Measurements from ENCODE around the gene HAND2. TPM values are rescaled to one million over a fixed set of nuclear protein-coding genes. Genes with fewer than 3 reads are reported as not detected.

HAND2 gene
- total RNA-seq (2021; fragmentation: NEBNext Ultra II Directional; extraction: Animal tissue kit (Norgen Biotek cat#: 25700)) = 1 to 10 TPM in 2 of 6 experiments, under 1 TPM in 4; 0.35 to 3.7 (median 0.51) TPM
- long read RNA-seq, partial matches to known transcripts = 0 of 2 reads
- long read RNA-seq, other reads (novel, unspliced or antisense) = 0 of 2 reads

DNA sequence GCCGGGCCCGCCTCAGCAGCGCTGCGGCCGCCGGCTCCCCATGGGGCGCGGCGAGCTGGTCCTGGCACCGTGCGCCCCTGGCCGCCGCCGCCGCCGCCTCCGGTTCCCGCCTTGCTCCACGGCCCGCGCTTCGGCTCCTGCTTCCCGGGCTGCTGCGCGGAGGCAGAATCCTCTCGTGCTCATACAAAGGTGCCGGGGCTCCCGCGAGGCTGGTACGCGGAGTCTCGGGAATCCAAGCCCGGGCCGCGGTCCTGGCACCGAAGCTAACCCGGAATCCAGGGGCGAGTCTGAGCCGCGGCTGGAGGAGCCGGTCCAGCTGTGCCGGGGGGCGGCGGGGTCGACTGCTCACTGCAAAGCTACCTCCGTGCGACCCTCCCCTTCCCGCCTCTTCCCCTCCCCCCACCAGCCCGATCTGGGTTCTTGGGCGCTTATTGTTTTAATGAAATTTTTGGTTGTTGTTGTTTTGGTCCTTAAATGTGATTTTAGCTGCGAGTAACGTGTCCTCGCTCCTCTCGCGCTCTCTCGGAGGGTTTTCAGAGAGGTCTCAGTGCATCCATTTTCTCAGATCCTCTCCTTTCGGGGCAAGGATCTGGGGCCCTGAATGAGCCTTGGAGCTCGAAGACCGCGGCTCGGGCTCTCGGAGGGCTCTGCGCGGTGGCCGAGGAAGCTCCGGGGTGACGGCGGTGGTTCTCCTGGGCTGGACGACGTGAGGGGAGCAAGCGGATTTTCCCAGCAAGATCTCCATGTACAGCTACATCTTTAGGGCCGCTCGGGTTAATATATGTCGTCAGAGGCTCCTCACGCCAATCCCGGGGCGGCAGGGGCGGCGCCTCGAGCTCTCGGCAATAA, at the start of gene HAND2:
HAND2 (minus strand) TSS at position 753 of the 849 bp plus-strand sequence. CDS start 940 bp downstream, outside the sequence.
- peaks cover 9% of the 10 kb centered on the region for H3K4me1 Mint-ChIP-seq (ENCODE audit: low read depth)
- H3K27me3 Mint-ChIP-seq (ENCODE audit: insufficient read depth) = peaks cover 17% of the 10 kb centered on the region
- peaks cover under 1% of the 10 kb centered on the region; the same call in 1 of the 2 replicates for H3K9me3 Mint-ChIP-seq
- peaks cover 12% of the 10 kb centered on the region; the same call in 1 of the 2 replicates for H3K36me3 Mint-ChIP-seq (ENCODE audit: low read depth)
- TF ChIP-seq, protein P1, sequence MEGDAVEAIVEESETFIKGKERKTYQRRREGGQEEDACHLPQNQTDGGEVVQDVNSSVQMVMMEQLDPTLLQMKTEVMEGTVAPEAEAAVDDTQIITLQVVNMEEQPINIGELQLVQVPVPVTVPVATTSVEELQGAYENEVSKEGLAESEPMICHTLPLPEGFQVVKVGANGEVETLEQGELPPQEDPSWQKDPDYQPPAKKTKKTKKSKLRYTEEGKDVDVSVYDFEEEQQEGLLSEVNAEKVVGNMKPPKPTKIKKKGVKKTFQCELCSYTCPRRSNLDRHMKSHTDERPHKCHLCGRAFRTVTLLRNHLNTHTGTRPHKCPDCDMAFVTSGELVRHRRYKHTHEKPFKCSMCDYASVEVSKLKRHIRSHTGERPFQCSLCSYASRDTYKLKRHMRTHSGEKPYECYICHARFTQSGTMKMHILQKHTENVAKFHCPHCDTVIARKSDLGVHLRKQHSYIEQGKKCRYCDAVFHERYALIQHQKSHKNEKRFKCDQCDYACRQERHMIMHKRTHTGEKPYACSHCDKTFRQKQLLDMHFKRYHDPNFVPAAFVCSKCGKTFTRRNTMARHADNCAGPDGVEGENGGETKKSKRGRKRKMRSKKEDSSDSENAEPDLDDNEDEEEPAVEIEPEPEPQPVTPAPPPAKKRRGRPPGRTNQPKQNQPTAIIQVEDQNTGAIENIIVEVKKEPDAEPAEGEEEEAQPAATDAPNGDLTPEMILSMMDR (IDR thresholded peaks at IDR 0.05) = no peak
- peak within 1 kb of the TSS; percentile 93 for H3K4me3 Mint-ChIP-seq
- H3K27ac Mint-ChIP-seq = peak within 1 kb of the TSS; percentile 87; the same call in 1 of the 2 replicates
- DNase-seq = peak; percentile 73

DNA sequence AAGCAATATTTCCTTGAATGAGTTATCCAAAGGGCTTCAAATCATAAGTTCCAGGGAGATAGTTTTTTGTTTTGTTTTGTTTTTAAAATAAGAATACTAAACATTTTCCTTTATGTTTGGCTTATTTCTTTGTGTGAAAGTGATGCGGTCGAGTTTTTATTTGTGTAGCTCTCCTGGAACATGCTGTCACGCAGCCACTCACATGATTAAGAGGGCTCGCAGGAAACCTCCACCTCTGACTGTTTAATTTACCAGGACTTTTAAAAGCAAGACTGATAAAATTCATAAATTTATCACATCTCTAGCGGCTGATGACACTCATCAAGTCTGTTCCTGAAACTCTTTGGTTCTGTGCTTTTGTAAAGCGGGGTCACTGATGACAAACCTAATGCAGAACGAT, 48.9 kb upstream of the HAND2 start:
- no peaks in the 10 kb centered on the region for H3K36me3 Mint-ChIP-seq (ENCODE audit: low read depth)
- no peaks in the 10 kb centered on the region for H3K9me3 Mint-ChIP-seq
- H3K27ac Mint-ChIP-seq = no peak overlapping the region
- H3K4me1 Mint-ChIP-seq (ENCODE audit: low read depth) = no peaks in the 10 kb centered on the region
- H3K27me3 Mint-ChIP-seq (ENCODE audit: insufficient read depth) = no peaks in the 10 kb centered on the region
- TF ChIP-seq, protein P1 (IDR thresholded peaks at IDR 0.05) = no peak
- no peak overlapping the region for H3K4me3 Mint-ChIP-seq
- no peak for DNase-seq

DNA sequence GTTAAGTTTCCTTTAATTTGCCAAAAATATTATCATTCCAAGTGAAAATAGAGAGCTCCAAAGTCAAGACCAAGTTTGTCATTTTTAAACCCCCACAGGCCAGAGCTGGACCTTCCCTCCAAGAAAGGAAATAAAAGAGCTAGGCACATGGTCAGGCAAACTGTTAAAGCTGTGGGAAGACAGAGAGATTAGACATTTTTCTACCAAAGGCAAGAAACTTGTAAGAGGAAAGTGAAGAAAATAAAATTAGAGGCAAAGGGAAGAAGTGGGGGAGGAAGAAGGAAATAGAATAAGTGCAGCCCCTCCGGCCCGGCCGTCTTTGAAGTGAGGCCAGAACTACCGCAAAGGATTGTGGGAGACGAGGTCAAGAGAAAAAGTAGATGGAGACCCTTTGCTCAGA, 47.9 kb upstream of the HAND2 start:
- TF ChIP-seq, protein P1 (IDR thresholded peaks at IDR 0.05) = no peak
- H3K4me3 Mint-ChIP-seq = no peak overlapping the region
- H3K27me3 Mint-ChIP-seq (ENCODE audit: insufficient read depth) = peaks cover 2% of the 10 kb centered on the region; the same call in 1 of the 2 replicates
- H3K36me3 Mint-ChIP-seq (ENCODE audit: low read depth) = no peaks in the 10 kb centered on the region
- no peaks in the 10 kb centered on the region for H3K4me1 Mint-ChIP-seq (ENCODE audit: low read depth)
- H3K9me3 Mint-ChIP-seq = no peaks in the 10 kb centered on the region
- no peak overlapping the region for H3K27ac Mint-ChIP-seq
- no peak for DNase-seq

DNA sequence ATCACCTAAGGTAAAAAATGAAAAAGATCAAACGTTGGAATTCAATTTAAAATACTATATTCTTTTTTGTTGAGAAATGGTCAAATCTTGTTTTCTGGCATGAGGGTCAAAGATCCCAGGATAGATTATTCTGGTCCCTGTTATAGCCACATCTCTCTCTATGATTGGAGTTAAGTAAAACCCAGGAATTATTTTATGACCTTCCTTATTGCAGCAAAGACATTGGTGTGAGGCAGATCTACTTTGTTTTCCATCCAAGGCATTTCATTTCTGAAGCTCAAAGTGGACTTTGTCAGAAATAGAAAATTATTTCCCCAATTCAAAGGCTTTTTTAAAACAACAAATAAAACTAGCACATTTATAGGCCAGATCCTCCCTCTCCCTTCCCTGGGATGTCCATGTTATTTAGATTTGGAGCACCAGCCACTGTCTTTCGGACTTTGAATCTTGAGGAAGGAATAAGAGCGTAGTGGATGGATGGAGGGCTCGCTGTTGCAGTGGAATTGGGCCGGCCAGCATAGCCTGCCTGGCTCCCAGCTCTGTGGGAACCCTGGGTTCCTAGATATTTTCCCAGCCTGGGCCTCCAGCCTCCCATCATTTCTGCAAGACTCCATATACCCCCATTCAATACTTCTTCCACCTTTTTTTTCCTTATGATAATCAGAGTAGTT, 45.6 kb upstream of the HAND2 start:
- Mint-ChIP-seq H3K36me3 (ENCODE audit: low read depth) (no peaks in the 10 kb centered on the region), H3K4me1 (ENCODE audit: low read depth) (no peaks in the 10 kb centered on the region), H3K4me3 (no peak overlapping the region), H3K27me3 (ENCODE audit: insufficient read depth) (peaks cover 2% of the 10 kb centered on the region; the same call in 1 of the 2 replicates), H3K27ac (no peak overlapping the region), H3K9me3 (no peaks in the 10 kb centered on the region)
- no peak for DNase-seq
- TF ChIP-seq, protein P1 (IDR thresholded peaks at IDR 0.05) = no peak

DNA sequence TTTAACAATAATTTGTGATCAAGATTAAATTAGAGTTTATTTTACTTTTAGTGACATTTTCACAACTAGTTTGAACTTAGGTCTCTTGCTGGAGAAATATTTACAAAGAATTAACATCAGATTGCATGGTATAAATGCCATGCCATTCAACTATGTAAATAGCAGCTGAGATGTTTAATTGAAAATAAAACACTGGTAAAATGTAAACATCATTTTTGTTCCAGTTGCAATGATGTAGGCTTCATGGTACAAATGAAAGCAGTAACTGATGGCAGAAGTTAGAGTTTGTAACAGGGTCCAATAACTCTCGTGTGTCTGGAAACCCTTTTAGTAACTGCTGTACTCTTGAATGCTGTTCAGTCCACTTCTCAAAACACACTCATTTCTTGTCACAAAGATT, 43.7 kb upstream of the HAND2 start:
- no peak overlapping the region for H3K4me3 Mint-ChIP-seq
- H3K27me3 Mint-ChIP-seq (ENCODE audit: insufficient read depth) = peaks cover 2% of the 10 kb centered on the region; the same call in 1 of the 2 replicates
- no peaks in the 10 kb centered on the region for H3K9me3 Mint-ChIP-seq
- no peaks in the 10 kb centered on the region for H3K36me3 Mint-ChIP-seq (ENCODE audit: low read depth)
- no peak for DNase-seq
- no peak overlapping the region for H3K27ac Mint-ChIP-seq
- TF ChIP-seq, protein P1 (IDR thresholded peaks at IDR 0.05) = no peak
- no peaks in the 10 kb centered on the region for H3K4me1 Mint-ChIP-seq (ENCODE audit: low read depth)
